GM19239 (cell line): ENCODE data around the gene FHIT.

ENCODE experiments used
- DNase-seq: peaks from one replicate; pipeline ENCODE4 v3.0.0; 2011; ENCODE audit warnings: low spot score; ENCODE audit not compliant: insufficient read length
- FAIRE-seq: peaks from 2 replicates; lab custom pipeline; 2011; peaks lifted over from hg19 to GRCh38; lab: Jason Lieb, UNC

FHIT gene

GRCh38 chr3:60136601-60137000 is 1114.7 kb downstream of the FHIT start:
- DNase-seq: no peak
- FAIRE-seq: no peak

DNA sequence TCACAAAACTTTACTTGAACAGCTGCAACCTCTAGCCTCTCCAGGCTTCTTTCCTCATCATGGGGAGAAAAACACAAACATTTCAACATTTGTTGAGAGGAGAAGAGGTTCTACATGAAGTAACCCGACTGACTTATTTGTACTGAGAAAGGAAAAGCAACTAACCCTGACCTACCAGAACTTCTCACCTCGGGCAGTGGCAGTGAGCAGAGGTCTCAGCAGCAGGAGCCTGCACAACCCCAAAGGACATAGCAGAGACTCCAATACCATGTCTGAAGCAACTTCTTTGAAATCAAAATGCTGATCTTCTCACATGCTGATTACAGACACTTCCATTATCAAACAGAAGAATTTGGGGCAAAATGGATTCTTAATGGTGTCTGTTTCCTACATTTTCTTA is 1115.8 kb downstream of the FHIT start:
- DNase-seq: no peak
- no peak for FAIRE-seq

DNA sequence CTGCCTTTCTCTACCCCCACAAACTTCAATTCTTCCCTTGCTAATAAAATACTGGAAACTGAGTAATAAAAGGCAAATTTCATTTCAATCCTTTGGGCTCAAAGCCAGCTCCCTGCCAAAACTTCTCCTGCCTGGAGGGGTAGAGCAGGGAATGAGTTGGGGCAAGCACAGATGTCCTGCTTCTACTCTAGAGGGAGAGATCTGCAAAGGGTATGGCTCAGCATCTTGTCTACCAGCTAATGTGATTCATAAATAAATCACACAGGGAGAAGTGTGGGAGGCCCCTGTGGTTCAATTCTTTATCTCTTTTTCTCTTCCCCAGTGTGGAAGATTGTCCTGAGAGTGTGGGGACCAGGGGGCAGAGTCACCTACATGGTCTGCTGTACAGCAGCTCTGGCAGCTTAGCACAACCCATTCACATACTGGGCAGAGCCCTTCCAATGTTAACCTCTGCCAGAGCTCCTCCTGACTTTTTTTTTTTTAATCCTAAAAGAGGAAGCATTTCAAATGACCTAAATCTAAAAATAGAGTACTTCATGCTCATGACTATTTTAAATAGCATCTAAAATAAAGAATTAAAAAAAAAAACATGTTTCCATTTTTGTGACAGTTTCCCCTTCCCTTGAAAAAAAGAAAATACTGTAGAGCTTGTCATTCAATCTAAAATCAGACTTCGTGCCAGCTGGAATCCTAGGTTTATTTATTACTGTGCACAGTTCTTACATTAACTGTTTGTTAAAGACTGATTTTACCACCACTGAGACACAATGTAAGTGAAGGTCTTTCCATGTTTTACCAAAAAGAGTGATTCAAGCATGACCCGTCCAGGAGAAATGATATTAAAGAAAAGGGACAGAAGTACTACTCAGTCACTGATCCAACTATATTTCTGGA is 1117.7 kb downstream of the FHIT start:
- no peak for FAIRE-seq
- no peak for DNase-seq

GRCh38 chr3:60131618-60132017 is 1119.6 kb downstream of the FHIT start:
- FAIRE-seq (no peak), DNase-seq (no peak)

GRCh38 chr3:60126511-60127304 is 1124.5 kb downstream of the FHIT start:
- DNase-seq (no peak), FAIRE-seq (no peak)

DNA sequence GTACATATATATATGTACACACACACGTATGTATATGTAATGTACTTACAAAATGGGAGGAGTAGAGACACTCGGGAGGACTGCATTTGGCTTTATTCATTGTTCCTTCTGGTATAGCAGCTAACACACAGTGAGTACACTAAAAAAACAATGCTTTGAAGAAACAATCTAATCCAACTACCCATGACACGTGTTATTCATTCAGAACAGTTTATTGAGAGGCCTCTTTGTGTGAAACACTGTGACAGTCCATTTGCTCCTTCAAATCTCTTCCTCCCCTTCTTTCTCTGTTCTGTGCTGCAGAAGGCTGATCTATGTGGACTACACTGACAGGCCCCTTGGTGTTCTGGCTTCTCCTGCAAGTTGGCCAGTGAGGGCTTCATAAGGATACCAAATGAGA is 1125.6 kb downstream of the FHIT start:
- DNase-seq: no peak
- FAIRE-seq: no peak

GRCh38 chr3:60120245-60120644 is 1131.0 kb downstream of the FHIT start:
- FAIRE-seq: no peak
- no peak for DNase-seq

DNA sequence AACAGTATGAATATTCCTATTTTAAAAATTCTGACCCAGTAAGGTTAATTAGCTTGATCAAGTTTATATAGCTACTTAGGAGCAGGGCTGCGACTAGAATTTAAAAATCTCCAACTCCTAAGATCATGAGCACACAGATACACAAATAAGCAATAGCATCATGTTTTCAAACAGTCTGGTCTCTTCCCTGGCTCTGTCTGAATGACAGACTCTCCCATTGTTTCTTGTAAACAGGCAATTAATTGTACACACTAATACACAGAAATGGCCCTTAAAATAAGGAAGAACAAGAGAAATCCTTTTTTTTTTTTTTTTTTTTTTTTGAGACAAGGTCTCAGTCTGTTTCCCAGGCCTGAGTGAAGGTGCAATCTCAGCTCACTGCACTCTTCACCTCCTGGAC is 1137.1 kb downstream of the FHIT start:
- DNase-seq (no peak), FAIRE-seq (no peak)

DNA sequence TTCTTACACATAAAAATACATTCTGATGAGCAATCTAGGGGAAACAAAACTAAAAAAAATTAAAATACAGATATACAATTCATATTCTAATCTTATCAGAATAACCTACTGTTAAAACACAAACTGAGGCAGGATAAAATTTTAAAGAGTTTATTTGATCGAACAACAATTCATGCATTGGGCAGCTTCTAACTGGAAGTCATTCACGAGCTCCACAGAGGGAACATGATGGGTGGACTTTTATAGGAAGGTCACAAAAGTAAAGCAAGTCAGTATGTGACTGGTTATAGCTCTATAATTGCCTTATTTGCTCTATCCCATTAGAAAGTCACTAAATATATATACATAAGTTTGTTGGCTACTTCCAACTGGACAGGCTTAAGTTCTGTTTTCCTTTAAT is 1144.0 kb downstream of the FHIT start:
- FAIRE-seq (no peak), DNase-seq (no peak)

DNA sequence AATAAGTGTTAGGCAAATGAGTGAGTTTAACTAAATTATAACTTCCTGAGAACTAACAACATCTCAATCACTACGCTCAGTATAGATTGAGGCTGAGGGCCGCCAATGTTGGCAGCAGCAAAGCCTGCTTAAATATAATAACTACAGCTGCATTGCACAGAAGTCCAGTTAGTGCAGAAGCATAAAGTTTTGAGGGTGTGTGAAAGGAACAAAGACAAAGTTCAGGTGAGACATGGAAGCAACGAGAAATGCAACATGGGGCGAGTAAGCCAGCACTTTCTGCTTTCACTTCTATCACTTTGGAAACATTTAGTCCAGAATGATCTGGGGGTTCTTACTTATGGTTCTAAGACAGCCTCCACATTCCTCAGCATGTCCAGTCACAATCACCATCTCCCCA is 1149.1 kb downstream of the FHIT start:
- no peak for DNase-seq
- FAIRE-seq: no peak

DNA sequence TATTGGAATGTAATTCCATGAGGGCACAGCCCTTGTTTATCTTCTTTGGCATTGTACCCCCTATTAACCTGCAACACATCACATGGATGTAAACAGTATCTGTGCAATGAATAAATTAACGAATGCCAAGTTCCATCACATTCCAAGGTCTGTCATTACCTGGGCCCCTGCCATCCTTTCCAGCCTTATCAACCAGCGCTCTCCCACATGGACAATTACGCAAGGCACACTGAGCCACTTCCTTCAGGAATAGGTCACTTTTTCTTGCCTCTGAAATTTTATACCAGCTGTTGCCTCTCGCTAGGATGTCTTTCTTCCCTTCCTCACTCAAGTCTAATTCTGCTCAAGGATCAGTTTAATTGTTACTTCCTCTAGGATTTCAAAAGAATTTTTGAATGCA is 1149.6 kb downstream of the FHIT start:
- DNase-seq (no peak), FAIRE-seq (no peak)

DNA sequence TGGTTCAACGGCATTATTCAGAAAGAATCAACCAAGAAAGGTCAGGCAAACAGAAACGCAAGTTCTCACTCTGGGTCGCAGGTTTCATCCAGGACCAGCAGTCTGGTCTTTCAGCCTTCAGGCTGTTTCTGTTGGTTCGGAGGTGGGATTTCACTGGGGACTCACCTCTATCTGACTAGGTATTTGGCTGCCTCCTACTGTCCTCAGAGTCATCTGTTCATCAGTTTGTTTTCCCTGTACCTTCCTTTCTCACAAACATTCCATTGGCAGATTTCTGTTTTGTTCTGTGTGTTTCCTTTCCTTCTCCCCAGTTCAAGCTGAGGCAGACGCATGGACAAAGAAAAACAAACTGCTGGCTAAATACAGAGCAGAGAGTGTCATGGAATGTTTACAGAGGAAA is 1154.8 kb downstream of the FHIT start:
- FAIRE-seq: no peak

GRCh38 chr3:60095930-60096329 is 1155.3 kb downstream of the FHIT start:
- no peak for FAIRE-seq
- no peak for DNase-seq

More for the DNA sequence above, 1154.8 kb downstream of the FHIT start:
- no peak for DNase-seq

- FAIRE-seq: no peak
Measured at GRCh38 chr3:60095516-60095915, 1155.7 kb downstream of the FHIT start.

GRCh38 chr3:60094392-60094947 is 1156.8 kb downstream of the FHIT start:
- no peak for DNase-seq
- no peak for FAIRE-seq

More at GRCh38 chr3:60095516-60095915, 1155.7 kb downstream of the FHIT start:
- DNase-seq: no peak

- no peak for FAIRE-seq
- no peak for DNase-seq
Measured at GRCh38 chr3:60090548-60090947, 1160.7 kb downstream of the FHIT start.

DNA sequence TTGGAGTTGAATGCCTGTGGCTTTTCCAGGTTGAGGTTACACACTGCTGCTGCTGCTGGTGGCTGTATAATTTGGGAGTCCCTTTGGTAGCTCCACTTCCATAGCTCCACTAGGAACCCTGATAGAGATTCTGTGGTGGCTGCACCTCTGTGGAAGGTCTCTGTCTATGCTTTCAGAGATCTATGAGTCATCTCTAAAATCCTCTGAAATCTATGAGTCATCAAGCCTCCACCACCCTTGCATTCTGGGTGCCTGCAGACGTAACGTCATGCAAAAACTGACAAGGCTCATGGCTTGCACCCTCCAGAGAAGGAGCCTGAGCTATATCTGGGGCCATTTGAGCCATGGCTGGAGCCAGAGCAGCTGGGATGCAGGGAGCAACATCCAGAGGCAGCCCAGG is 1164.4 kb downstream of the FHIT start:
- FAIRE-seq (no peak), DNase-seq (no peak)

GRCh38 chr3:60085649-60086048 is 1165.6 kb downstream of the FHIT start:
- DNase-seq: no peak
- FAIRE-seq: no peak

GRCh38 chr3:60081381-60082095 is 1169.7 kb downstream of the FHIT start:
- DNase-seq (no peak), FAIRE-seq (no peak)

DNA sequence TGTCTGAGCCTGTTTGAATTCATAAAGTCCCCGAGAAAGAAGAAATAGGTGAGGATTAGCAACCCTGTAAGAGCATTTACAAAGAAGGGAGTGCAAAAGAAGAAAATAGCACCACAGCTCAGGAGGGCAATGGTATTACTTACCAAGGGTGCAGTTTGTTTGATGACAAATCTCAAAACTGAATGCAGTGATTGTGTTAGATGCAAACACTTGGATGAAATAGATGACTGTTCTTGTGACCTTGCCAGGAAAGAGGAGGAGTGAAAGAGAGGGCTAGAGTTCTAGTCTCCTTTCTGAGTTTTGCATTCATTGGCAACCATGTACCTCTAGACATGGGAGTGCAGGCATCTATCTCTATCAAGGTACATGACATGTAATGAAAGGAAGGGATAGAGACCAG is 1170.6 kb downstream of the FHIT start:
- FAIRE-seq: no peak

More for the DNA sequence above, 1170.6 kb downstream of the FHIT start:
- no peak for DNase-seq
